HG03066 (cell line): Measurements from ENCODE around the gene SVEP1.
"Not testable (repeated sequence)": the region's sequence is repeated elsewhere in the genome, so short reads cannot be mapped to it uniquely, and the experiment has no call there.

Experiments used
- ATAC-seq: cut with Tn5 transposase; IDR thresholded peaks from one replicate; pipeline ENCODE4 v1.9.1; 2021; ENCODE audit warnings: low read depth; ENCODE audit not compliant: unreplicated experiment

Gene SVEP1

GRCh38 chr9:110579034-110579861 lies at the start of gene SVEP1:
Gene SVEP1, minus strand, starts transcription at chr9:110579741. Its CDS starts 198 bp downstream, at chr9:110579543.
- no peak for ATAC-seq

GRCh38 chr9:110626101-110626829 lies 46.7 kb upstream of the SVEP1 start:
- ATAC-seq, result peak; percentile 96

- no peak for ATAC-seq
Measured at GRCh38 chr9:110623462-110624025, 44.0 kb upstream of the SVEP1 start.

- ATAC-seq, result no peak
Measured at GRCh38 chr9:110622368-110622767, 42.8 kb upstream of the SVEP1 start.

- ATAC-seq, result no peak
Measured at GRCh38 chr9:110620726-110621125, 41.2 kb upstream of the SVEP1 start.

- no peak for ATAC-seq
Measured at GRCh38 chr9:110619831-110620230, 40.3 kb upstream of the SVEP1 start.

GRCh38 chr9:110615498-110615897 lies 36.0 kb upstream of the SVEP1 start:
- ATAC-seq, result no peak

- ATAC-seq, result not testable (repeated sequence)
Measured at GRCh38 chr9:110614576-110614975, 35.0 kb upstream of the SVEP1 start.

GRCh38 chr9:110606179-110606790 lies 26.7 kb upstream of the SVEP1 start:
- ATAC-seq, result no peak

- ATAC-seq, result no peak
Measured at GRCh38 chr9:110605565-110605964, 26.0 kb upstream of the SVEP1 start.

- no peak for ATAC-seq
Measured at GRCh38 chr9:110604171-110604601, 24.6 kb upstream of the SVEP1 start.

- ATAC-seq, result no peak
Measured at GRCh38 chr9:110602281-110602680, 22.7 kb upstream of the SVEP1 start.

GRCh38 chr9:110601098-110601497 lies 21.6 kb upstream of the SVEP1 start:
- no peak for ATAC-seq

GRCh38 chr9:110599468-110599867 lies 19.9 kb upstream of the SVEP1 start:
- no peak for ATAC-seq

- ATAC-seq, result no peak
Measured at GRCh38 chr9:110592044-110592830, 12.7 kb upstream of the SVEP1 start.

GRCh38 chr9:110591526-110591925 lies 12.0 kb upstream of the SVEP1 start:
- no peak for ATAC-seq

GRCh38 chr9:110590816-110591215 lies 11.3 kb upstream of the SVEP1 start:
- no peak for ATAC-seq

GRCh38 chr9:110588296-110588695 lies 8.8 kb upstream of the SVEP1 start:
- no peak for ATAC-seq

- no peak for ATAC-seq
Measured at GRCh38 chr9:110583237-110583636, 3.7 kb upstream of the SVEP1 start.

- ATAC-seq, result no peak
Measured at GRCh38 chr9:110582156-110582555, 2.6 kb upstream of the SVEP1 start.
